Epidermal melanocyte (primary cell): Measurements from ENCODE around the gene INTS6L.
"Not testable (repeated sequence)": the region's sequence is repeated elsewhere in the genome, so short reads cannot be mapped to it uniquely, and the experiment has no call there.

Experiments
- DNase-seq: peaks from one replicate; pipeline ENCODE4 v3.0.0; 2011; ENCODE audit warnings: low spot score; ENCODE audit not compliant: insufficient read length

The INTS6L gene

DNA sequence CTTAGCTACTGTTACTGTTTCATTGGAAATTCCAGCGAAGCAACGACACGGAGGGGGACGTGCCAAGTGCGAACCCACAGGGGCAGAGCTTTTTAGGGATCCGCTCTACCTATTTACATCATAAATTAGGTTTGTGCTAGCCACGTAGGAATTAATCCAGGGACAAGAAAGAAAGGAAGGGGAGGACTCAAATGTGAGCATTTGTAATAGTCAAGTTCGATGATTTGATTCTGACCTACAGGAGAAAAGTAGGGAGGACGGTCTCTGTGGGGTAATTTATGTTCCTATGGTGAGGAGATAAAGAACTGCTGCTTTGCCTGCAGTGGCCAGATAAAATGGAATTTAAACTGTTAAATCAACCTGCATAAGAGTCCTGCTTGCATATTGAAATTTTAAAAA lies 1.7 kb downstream of the INTS6L start:
- DNase-seq = no peak

DNA sequence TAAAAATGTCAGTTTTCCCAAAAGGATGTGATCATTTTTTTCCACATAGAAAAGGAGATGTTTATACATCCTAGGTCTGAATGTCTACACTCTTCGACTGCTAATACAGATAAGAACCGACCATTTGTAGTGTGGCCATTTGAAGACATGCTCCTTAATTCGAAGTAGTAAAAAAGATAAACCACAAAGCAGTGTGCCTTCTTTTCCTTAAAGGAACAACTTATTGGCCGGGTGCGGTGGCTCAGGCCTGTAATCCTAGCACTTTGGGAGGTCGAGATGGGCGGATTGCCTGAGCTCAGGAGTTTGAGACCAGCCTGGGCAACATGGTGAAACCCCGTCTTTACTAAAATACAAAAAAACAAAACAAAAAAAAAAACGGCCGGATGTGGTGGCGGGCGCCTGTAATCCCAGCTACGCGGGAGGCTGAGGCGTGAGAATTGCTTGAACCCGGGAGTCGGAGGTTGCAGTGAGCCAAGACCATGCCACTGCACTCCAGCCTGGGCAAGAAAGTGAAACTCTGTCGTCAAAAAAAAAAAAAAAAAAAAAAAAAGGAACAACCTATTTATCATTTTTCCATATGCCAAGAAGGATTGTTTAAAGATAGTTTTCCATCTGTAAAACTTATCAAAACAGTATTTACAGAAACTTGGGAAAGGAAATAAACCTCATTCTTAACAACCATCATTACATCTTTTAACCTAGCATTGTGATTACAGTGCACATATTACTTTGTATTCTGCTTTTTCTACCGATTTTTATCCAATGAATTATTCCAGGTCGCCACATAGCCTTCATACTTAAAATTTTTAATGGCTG lies 2.6 kb downstream of the INTS6L start:
- DNase-seq = no peak

DNA sequence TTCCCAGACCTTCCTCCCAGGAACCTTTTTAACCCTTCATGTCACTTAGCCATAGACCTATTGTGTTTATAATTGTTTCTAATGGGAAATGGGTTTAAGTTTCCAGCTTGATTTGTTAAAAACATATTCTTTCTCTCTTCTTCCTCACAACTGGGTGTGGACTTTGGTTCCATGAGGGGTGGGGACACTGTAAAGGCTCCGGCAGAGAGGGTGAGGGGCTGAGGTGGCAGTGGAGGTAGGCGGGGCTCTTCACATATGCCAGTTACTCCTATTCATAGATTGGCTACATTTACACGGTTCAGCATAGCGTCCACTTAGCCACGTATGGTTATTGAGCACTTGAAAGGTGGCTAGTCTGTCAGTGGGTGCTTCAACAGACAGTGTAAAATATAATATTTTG lies 7.8 kb downstream of the INTS6L start:
- no peak for DNase-seq

DNA sequence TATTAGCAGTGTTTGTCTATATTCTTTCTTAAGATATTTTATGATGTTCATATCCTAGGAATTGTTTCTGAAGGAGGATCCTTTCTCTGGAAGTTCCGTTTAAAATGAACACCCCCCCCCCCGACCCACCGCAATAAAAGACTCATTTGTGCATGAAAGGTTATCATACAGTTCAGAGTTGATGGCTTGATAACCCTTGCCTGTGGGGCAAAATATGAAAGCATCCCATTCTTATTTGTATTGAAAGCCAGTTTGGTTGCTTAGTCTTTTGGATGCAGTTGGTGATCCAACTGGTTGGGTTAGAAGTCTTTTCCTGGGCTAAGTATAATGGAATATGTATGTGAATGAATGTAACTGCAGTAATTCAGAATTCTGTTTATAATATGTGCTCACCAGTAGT lies 8.3 kb downstream of the INTS6L start:
- DNase-seq = no peak

DNA sequence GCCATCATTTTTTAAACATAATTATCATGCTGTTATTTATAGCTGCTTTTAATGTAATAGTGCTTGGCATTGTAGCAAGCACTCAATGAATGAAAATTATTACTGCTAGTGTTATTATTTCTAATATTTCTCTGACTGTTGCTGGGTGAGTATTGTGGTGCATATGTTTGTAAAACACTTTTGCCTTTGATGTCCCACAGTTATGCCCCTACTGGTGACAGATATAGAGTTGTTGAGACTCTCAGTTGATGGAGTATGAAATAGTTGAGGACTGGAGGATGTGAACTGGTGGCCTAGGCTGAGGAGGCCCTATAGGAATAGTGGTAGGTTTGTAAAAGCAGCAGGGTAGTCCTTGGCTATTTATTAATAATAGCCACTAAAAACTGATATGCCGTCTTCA lies 9.6 kb downstream of the INTS6L start:
- DNase-seq = no peak

DNA sequence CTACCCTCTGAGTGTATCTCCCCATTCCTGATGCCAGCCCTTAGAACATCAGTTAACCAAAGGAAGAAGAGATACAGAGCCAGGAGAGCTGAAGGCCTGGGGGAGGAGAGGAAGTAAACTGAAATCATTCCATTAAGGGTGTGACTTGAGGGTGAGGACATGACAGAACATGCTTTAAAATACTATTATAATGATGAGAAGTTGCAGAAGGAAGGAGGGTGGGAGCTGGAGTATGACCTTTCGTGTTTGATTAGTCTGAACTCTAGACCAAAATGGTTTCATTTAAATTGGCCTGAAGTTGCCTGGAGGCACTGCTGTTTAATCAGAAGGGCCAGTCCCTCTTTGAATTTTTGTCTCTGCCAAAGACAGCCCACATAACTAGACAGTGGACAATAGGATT lies 11.4 kb downstream of the INTS6L start:
- DNase-seq = no peak

DNA sequence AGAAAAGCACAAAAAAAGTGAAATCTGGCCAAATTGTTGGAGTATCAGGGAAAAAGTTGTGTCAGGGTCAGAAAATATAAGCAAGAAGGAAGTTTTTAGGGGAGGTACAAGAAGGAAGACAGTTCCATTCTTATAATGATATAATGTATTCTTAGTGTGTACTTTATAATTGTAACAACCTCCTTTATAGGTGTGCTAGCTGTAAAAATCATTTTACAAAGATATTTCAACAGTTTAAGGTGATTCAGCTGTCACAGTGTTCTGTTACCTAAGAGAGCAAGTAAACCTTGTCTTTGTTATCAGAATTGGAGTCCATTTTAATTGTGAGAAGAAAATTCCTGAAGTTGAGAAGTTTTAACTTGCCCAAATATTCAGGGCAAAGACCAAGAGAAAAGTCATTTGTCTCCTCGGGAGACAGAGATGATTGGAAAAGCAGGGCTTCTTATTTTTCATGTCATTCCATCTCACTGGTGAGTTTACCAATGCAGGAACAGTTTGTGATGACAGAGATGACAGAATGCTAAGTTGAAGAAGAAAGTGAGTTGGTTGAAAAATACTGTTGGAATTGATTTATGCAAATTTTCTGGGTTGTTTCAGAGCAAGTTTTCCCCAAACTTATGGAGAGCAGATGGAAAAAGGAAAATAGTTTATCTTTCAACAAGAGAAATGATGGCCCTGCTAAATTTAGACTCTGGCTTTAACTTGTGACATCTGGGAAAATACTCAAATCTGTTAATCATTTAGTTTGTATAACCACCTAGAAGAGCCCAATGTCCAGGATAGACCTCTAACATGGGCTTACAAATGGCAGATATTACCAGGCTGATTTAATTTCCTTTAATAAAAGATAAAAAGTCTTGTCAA lies 14.8 kb downstream of the INTS6L start:
- no peak for DNase-seq

DNA sequence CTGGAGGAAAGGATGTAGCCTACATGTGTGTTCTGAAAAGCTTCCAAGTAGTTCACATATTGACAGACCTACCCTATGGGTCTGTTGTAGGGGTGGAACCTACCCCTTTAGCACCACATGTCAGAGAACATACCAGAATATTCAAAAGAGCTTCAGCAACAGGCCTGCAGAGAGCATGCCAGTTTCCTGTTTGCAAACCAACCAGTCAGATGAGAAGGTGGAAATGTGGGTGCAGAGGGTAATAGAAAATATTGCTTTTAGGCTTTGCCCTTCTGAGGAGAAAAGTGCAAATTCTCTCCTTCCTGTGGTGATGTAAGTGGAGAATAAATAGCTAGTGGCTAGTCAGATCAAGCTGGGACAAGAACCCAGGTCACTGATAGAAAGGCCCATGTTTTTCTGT lies 16.4 kb downstream of the INTS6L start:
- DNase-seq = no peak

DNA sequence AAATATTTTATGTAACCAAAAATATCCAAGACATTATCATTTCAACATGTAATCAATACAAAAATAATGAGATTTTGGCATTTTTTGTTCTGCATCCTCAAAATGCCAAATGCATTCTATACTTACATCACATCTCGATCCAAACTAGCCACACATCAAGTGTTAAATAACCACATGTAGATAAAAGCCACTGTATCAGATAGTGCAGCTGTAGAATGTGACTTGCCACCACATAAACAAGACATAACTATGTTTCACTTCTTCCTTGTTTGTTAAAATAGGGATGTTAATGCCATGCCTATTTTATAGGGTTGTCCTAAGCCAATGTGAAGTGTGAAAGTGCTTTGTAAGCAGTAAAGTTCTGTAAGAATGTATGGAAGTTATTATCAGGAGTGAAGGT lies 20.9 kb downstream of the INTS6L start:
- DNase-seq = no peak

DNA sequence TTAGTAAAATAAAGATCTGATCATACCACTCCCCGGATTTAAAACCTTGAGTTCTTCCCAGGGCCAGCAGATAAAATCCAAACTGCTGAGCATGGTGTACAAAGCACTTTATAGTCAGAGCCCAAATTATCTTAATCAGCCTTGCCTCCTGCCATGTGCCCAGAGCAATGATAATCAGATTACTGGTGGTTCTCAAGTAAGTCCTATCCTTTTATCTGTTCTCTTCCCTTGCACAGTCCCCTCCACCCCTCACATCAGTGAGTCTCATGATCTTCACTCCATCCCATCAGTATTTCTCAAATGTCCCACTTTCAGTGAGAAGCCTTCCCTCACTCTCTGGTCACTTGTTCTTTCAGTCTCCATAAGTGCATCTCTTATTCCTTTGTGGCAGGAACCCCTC lies 22.7 kb downstream of the INTS6L start:
- no peak for DNase-seq

DNA sequence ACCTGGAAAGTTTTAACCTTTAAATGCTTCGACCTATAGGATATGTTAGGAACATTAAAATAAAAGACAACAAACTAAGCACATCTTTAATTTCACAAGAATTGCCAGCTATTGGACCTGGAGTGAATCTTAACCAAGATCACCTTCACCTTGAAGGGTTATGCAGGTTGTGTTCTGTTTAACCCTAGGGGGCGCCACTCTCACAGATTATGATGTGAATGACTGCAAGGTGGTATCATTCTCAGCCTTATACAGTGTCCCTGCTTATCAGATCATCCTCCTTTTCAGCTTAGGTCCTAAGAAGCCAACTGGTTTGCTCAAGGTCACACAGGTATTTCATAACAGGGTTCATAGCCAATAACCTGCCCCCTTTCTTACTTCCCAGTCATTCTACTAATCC lies 23.5 kb downstream of the INTS6L start:
- DNase-seq = no peak

DNA sequence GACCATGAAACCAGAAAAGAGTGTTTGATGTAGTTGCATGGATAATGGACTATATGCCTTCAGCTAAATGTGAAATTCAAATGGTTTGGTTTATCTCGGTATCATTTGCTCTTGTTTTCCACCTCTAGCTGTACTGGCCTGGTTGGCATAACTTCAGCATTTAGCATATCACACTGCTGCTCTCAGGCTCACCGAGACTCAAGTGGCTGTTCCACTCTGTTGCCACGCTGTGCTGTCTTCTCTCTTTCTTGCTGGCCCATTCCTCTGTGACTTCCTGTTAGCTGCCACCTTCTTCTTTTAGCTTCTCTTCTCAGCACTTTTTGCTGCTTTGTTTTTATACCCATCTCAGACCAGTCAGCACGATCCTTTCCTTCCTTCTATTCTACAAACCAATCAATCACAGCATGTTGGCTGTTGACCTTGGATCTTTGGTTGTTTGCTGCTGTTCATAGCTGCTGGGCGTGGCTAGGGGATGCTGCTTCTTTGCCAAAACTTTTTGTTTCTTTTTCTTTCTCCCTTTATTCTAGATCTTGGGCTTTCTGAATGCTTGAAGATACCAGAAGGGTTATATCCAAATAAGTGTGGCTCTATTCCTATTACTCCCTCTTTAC lies 24.0 kb downstream of the INTS6L start:
- no peak for DNase-seq

DNA sequence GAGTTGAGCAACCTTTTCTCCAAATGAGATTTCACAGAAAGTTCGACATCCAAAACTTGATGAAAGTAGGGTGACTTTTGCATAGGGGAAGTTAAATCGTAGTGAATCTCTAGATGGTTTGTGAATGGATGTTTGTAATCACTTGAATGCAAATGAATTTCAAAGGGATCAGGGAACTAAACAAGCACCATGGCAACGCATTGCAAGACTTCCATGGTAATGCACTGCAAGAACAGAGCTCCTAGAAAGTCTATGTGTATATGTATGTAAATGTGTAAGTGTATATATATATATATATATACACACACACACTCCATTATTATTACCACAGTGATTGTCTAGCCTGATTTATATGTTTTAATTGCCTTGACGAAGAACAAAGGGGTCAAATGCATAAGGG lies 27.3 kb downstream of the INTS6L start:
- DNase-seq = no peak

DNA sequence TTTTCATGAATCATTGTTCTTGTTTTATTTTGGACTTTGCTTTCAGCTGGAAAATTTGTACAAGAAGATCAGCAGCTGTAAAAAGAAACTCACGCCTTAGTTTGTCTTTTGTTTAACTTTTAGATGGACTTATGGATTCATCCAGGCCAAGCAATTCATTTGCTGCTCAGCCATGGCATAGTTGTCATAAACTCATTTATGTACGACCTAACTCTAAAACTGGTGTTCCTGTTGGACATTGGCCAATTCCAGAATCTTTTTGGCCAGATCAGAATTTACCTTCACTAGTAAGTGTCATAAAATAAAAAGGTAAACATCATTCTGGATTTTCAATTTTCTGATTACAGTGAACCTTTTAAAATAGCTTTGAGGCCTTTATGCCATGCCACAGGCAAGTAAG lies 29.1 kb downstream of the INTS6L start:
- no peak for DNase-seq

DNA sequence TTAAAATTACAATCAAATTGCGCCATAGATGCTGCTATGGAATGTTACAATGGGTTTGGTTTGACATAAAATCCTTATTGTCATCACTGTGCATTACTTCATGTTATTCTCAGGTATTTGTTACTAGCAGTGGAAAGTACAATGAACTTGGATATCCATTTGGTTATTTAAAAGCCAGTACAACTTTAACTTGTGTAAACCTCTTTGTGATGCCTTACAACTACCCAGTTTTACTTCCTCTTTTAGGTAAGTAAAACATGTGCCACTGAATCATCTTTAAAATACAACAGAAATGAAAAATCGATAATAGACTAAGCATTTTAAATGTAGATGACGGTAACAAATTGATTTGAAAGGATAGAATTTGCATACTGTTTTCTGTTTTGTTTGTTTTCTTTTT lies 35.6 kb downstream of the INTS6L start:
- DNase-seq = no peak

DNA sequence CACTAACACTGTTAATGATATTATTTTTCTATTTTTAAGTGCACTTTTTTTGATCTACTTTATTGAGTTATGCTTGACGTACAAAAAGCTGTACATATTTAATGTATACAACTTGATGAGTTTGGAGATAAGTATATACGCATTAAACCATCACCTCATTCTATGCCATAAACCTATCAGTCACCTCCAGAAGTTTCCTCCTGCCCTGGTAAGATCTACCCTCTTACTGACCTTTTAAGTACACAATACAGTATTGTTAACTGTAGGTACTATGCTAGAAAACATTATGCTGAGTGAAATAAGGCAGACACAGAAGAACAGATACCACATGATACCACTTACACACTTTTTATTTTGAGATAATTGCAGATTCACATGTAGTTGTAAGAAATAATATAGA lies 36.9 kb downstream of the INTS6L start:
- no peak for DNase-seq

DNA sequence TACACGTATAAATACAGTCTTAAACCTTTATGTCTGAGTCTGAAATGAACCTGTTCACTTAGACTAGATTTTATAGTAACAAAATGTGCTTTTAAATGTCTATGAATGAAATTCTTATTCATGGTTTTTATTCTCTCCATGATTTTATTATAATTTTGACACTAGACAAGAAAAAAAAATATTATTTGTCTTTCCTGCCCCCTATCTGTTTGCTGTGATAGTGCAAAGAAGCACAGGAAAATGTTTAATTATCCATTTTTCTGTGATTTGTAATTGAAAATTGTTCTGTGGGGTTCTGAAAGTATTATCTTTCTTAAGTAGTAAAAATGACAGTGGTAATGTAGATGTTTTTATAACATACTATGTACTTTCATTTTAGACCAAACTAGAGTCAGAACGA lies 52.0 kb downstream of the INTS6L start:
- DNase-seq = no peak

DNA sequence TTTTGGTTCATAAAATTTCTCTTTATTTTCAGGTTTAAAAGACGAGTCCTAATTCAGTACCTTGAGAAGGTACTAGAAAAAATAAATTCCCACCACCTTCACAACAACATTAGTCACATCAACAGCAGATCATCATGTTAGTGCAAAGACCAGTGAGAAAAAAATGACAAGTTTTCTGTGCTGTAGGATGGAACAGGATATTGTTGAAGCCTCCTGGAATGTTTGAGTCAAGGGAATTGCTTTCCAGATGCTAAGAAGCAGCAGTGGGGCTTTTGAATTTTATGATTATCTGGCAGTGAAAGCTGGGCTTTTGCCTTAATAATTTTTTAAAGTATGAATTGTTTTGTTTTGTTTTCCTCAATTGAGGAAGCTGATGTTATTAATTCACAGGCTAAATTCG lies 61.0 kb downstream of the INTS6L start:
- DNase-seq = no peak

DNA sequence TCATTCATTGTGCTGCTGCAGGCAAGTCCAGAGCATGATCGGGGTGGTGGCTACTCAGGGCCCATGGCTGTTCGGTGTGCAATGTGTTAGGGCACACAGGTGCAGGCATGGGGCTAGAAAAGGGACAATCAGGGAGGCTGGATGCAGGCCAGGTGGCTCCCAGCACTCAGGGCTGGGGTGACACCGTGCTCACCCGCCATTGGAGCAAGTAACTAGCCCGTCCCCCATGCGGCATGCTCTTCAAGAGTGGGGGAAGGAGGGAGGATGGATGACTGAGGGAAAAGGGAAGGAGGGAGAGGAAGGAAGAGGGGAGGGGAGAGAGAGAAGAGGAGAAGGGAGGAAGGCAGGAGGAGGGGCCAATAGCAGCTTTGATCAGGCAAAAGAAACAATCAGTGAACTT lies 64.7 kb downstream of the INTS6L start:
- no peak for DNase-seq

DNA sequence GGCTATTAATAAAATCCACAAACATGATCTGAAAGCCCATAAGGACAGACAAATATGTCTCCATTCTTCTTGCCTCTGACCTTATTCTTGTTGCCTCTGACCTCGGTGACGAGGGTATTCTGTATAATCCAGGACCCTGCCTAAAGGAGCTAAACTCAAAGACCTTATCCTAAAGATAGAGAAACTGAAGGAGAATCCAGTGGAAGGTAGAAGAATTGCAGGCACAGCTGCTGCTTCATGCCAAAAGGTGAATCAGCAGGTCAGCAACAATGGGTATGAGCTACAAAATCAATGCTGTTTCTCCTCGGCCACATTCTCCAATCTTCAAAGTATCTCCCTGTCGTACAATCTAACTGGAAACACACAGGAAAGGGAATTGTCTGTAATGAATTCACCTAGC lies 71.4 kb downstream of the INTS6L start:
- DNase-seq = no peak

DNA sequence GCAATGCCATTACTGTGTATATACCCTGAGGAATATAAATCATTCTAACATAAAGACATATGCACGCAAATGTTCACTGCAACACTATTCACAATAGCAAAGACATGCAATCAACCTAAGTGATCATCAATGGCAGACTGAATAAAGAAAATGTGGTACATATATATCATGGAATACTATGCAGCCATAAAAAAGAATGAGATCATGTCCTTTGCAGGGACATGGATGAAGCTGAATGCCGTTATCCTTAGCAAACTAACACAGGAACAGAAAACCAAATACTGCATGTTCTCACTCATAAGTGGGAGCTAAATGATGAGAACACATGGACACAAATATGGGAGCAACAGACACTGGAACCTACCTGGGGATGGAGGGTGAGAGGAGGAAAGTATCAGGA lies 73.6 kb downstream of the INTS6L start:
- DNase-seq = not testable (repeated sequence)

DNA sequence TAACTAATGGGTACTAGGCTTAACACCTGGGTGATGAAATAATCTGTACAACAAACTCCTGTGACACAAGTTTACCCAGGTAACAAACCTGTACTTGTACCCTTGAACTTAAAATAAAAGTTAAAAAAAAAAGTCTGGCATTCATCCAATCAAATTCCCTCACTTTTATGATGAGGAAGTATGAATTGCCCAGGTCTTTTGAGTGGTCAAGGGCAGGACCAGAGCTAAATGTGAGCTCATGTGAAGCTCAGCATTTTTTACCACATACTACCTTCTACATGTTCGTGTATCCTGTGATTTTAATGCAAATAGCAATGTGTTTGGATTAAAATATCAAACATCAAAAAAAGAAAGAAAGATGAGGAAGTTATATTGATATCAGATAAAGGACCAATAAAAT lies 74.0 kb downstream of the INTS6L start:
- DNase-seq = not testable (repeated sequence)
